HUES6 (cell line): Measurements from ENCODE around the gene PDXP.
"Not testable (repeated sequence)": the region's sequence is repeated elsewhere in the genome, so short reads cannot be mapped to it uniquely, and the experiment has no call there.

ENCODE experiments used
- H3K27ac ChIP-seq: 2 replicates; pipeline ENCODE4 v1.7.0; 2013; ENCODE audit warnings: low read depth, mild to moderate bottlenecking, low read length, inconsistent platforms
- H3K27me3 ChIP-seq: 2 replicates; pipeline ENCODE4 v1.6.1; 2013; ENCODE audit warnings: low read length; ENCODE audit not compliant: control insufficient read depth, insufficient read depth
- H3K36me3 ChIP-seq: 2 replicates; pipeline ENCODE4 v1.6.1; 2013; ENCODE audit warnings: low read length; ENCODE audit not compliant: control insufficient read depth, insufficient read depth
- H3K4me1 ChIP-seq: 2 replicates; pipeline ENCODE4 v1.6.1; 2013; ENCODE audit warnings: low read length; ENCODE audit not compliant: control insufficient read depth, insufficient read depth
- H3K4me3 ChIP-seq: 2 replicates; pipeline ENCODE4 v1.5.1; 2013; ENCODE audit warnings: low read depth, low read length
- H3K9ac ChIP-seq: one replicate; pipeline ENCODE4 v1.6.1; 2013; ENCODE audit warnings: mild to moderate bottlenecking, low read length
- H3K9me3 ChIP-seq: 2 replicates; pipeline ENCODE4 v1.6.1; 2013; ENCODE audit warnings: low read depth, low read length; ENCODE audit not compliant: control insufficient read depth, insufficient read depth

PDXP gene

GRCh38 chr22:37650463-37651136 lies 7.9 kb upstream of the PDXP start:
- Histone ChIP-seq H3K36me3 (peaks cover 71% of the 10 kb centered on the region), H3K27me3 (no peaks in the 10 kb centered on the region), H3K4me1 (no peaks in the 10 kb centered on the region), H3K27ac (no peak overlapping the region), H3K9ac (no peak overlapping the region), H3K9me3 (no peaks in the 10 kb centered on the region), H3K4me3 (no peak overlapping the region)

- no peaks in the 10 kb centered on the region for H3K27me3 ChIP-seq
- peaks cover 11% of the 10 kb centered on the region for H3K4me1 ChIP-seq
- no peak overlapping the region for H3K9ac ChIP-seq
- no peak overlapping the region for H3K27ac ChIP-seq
- H3K4me3 ChIP-seq = no peak overlapping the region
- no peaks in the 10 kb centered on the region for H3K9me3 ChIP-seq
- H3K36me3 ChIP-seq = peaks cover 41% of the 10 kb centered on the region
Measured at GRCh38 chr22:37654563-37655251, 3.8 kb upstream of the PDXP start.

- H3K4me3 ChIP-seq = no peak overlapping the region
- peaks cover 16% of the 10 kb centered on the region for H3K4me1 ChIP-seq
- no peak overlapping the region for H3K27ac ChIP-seq
- no peak overlapping the region for H3K9ac ChIP-seq
- no peaks in the 10 kb centered on the region for H3K27me3 ChIP-seq
- H3K9me3 ChIP-seq = no peaks in the 10 kb centered on the region
- peaks cover 36% of the 10 kb centered on the region for H3K36me3 ChIP-seq
Measured at GRCh38 chr22:37655252-37655563, 3.3 kb upstream of the PDXP start.

GRCh38 chr22:37656583-37656982 lies 1.9 kb upstream of the PDXP start:
- not testable (repeated sequence) for H3K27ac ChIP-seq, H3K27me3 ChIP-seq, H3K9me3 ChIP-seq, H3K9ac ChIP-seq, H3K4me3 ChIP-seq
- Histone ChIP-seq H3K4me1 (peaks cover 27% of the 10 kb centered on the region), H3K36me3 (peaks cover 23% of the 10 kb centered on the region)

- no peaks in the 10 kb centered on the region for H3K9me3 ChIP-seq
- peaks cover 27% of the 10 kb centered on the region for H3K4me1 ChIP-seq
- H3K4me3 ChIP-seq = peak overlapping the region; percentile 71
- no peaks in the 10 kb centered on the region for H3K27me3 ChIP-seq
- H3K36me3 ChIP-seq = peaks cover 16% of the 10 kb centered on the region
- peak overlapping the region; percentile 45 for H3K9ac ChIP-seq
- H3K27ac ChIP-seq = no peak overlapping the region
Measured at GRCh38 chr22:37657590-37658132, 862 bp upstream of the PDXP start.

GRCh38 chr22:37659066-37659896 lies 758 bp downstream of the PDXP start:
- Histone ChIP-seq H3K27ac (no peak overlapping the region), H3K36me3 (peaks cover 3% of the 10 kb centered on the region; the same call in 1 of the 2 replicates), H3K27me3 (no peaks in the 10 kb centered on the region), H3K9ac (peak overlapping the region; percentile 72), H3K9me3 (no peaks in the 10 kb centered on the region), H3K4me3 (peak overlapping the region; percentile 71), H3K4me1 (peaks cover 27% of the 10 kb centered on the region)

- peaks cover 3% of the 10 kb centered on the region; the same call in 1 of the 2 replicates for H3K36me3 ChIP-seq
- H3K9ac ChIP-seq = peak overlapping the region; percentile 72
- H3K27ac ChIP-seq = no peak overlapping the region
- no peaks in the 10 kb centered on the region for H3K9me3 ChIP-seq
- H3K4me1 ChIP-seq = peaks cover 27% of the 10 kb centered on the region
- H3K4me3 ChIP-seq = peak overlapping the region; percentile 71
- no peaks in the 10 kb centered on the region for H3K27me3 ChIP-seq
Measured at GRCh38 chr22:37659897-37660708, 1.6 kb downstream of the PDXP start.

- peak overlapping the region; percentile 71 for H3K4me3 ChIP-seq
- H3K27ac ChIP-seq = no peak overlapping the region
- H3K4me1 ChIP-seq = peaks cover 27% of the 10 kb centered on the region
- no peak overlapping the region for H3K9ac ChIP-seq
- H3K9me3 ChIP-seq = no peaks in the 10 kb centered on the region
- peaks cover 8% of the 10 kb centered on the region for H3K36me3 ChIP-seq
- no peaks in the 10 kb centered on the region for H3K27me3 ChIP-seq
Measured at GRCh38 chr22:37660709-37661045, 2.2 kb downstream of the PDXP start.

GRCh38 chr22:37661160-37661924 lies 2.8 kb downstream of the PDXP start:
- H3K4me1 ChIP-seq = peaks cover 27% of the 10 kb centered on the region
- no peaks in the 10 kb centered on the region for H3K9me3 ChIP-seq
- no peak overlapping the region for H3K9ac ChIP-seq
- H3K4me3 ChIP-seq = peak overlapping the region; percentile 21; the same call in 1 of the 2 replicates
- H3K36me3 ChIP-seq = peaks cover 15% of the 10 kb centered on the region
- no peaks in the 10 kb centered on the region for H3K27me3 ChIP-seq
- no peak overlapping the region for H3K27ac ChIP-seq

GRCh38 chr22:37662039-37662438 lies 3.5 kb downstream of the PDXP start:
- H3K27ac ChIP-seq = no peak overlapping the region
- no peaks in the 10 kb centered on the region for H3K9me3 ChIP-seq
- H3K27me3 ChIP-seq = no peaks in the 10 kb centered on the region
- no peak overlapping the region for H3K9ac ChIP-seq
- H3K36me3 ChIP-seq = peaks cover 21% of the 10 kb centered on the region
- no peak overlapping the region for H3K4me3 ChIP-seq
- H3K4me1 ChIP-seq = peaks cover 27% of the 10 kb centered on the region
